ENCODE results near the gene BAHCC1. TPM values are rescaled to one million over a fixed set of nuclear protein-coding genes. Genes with fewer than 3 reads are reported as not detected.
A peak's percentile ranks its signal among the peaks of the same experiment; 100 is the strongest.

Gene BAHCC1
- total RNA-seq, 2 donors from 2014 or later: 12.2 to 14.2 TPM

- DNase-seq: peak in 1 of 2 donors; percentile 19
- intact Hi-C loops (cut with DNase I, micrococcal nuclease): no loop called here
- no peak for ATAC-seq
These were observed 114.9 kb downstream of the BAHCC1 start for GRCh38 chr17:81509972-81510784.

GRCh38 chr17:81510785-81511553 is 115.7 kb downstream of the BAHCC1 start:
- DNase-seq (peak; percentile 37 to 52), ATAC-seq (no peak)
- intact Hi-C loops (cut with DNase I, micrococcal nuclease): no loop called here

GRCh38 chr17:81511554-81511803 is 116.2 kb downstream of the BAHCC1 start:
- DNase-seq (no peak), ATAC-seq (no peak)
- intact Hi-C loops (cut with DNase I, micrococcal nuclease): no loop called here

GRCh38 chr17:81511804-81512561 is 116.7 kb downstream of the BAHCC1 start:
- intact Hi-C loops (cut with DNase I, micrococcal nuclease): no loop called here
- ATAC-seq (peak; percentile 0), DNase-seq (peak; percentile 40 to 50)

GRCh38 chr17:81512562-81513371 is 117.5 kb downstream of the BAHCC1 start, which contains the start of gene ACTG1:
Gene ACTG1 (minus strand): TSS chr17:81512799. CDS start chr17:81512354, 445 bp downstream.
- intact Hi-C loops (cut with DNase I, micrococcal nuclease): no loop called here
- DNase-seq: peak; percentile 93

GRCh38 chr17:81513372-81513752 is 118.1 kb downstream of the BAHCC1 start:
- intact Hi-C loops (cut with DNase I, micrococcal nuclease): no loop called here
- DNase-seq: peak; percentile 74 to 77
- peak; percentile 27 for ATAC-seq

More at GRCh38 chr17:81512562-81513371, 117.5 kb downstream of the BAHCC1 start, which contains the start of gene ACTG1:
- peak; percentile 48 for ATAC-seq

GRCh38 chr17:81513753-81514488 is 118.7 kb downstream of the BAHCC1 start:
- ATAC-seq (peak; percentile 37), DNase-seq (peak; percentile 54 to 80)
- intact Hi-C loops (cut with DNase I, micrococcal nuclease): no loop called here

- intact Hi-C loops (cut with DNase I, micrococcal nuclease): no loop called here
- ATAC-seq (peak; percentile 1), DNase-seq (no peak)
These were observed 119.2 kb downstream of the BAHCC1 start for GRCh38 chr17:81514489-81514738.

GRCh38 chr17:81514739-81515529 is 119.7 kb downstream of the BAHCC1 start:
- peak; percentile 47 for ATAC-seq
- intact Hi-C loops (cut with DNase I, micrococcal nuclease): no loop called here
- peak; percentile 86 to 91 for DNase-seq

GRCh38 chr17:81515530-81516041 is 120.3 kb downstream of the BAHCC1 start:
- ATAC-seq (no peak), DNase-seq (peak; percentile 41 to 55)
- intact Hi-C loops (cut with DNase I, micrococcal nuclease): no loop called here

Small RNAs within 50 kb of the gene (microRNA-seq; reads per million reads assigned to microRNA genes)
- gene MIR3186 (0 reads per million in 2 donors), gene MIR4740 (0 reads per million in 2 donors)

Other genes with a start within 250 kb of the BAHCC1 start
- gene PVALEF, start 229.9 kb upstream of the BAHCC1 start, total RNA-seq: not detected
- gene AATK, start 229.2 kb upstream of the BAHCC1 start, total RNA-seq: 10 to 100 TPM in 1 of 2 donors, 1 to 10 TPM in 1; 3.4 to 37.0 TPM
- gene CEP131, start 172.5 kb upstream of the BAHCC1 start, total RNA-seq: 1 to 10 TPM; 4.7 to 9.5 TPM
- gene TEPSIN, start 156.4 kb upstream of the BAHCC1 start, total RNA-seq: 10 to 100 TPM; 34.3 to 34.6 TPM
- 10 to 100 TPM; 23.2 to 29.9 TPM for gene NDUFAF8, start 156.1 kb upstream of the BAHCC1 start, total RNA-seq
- 10 to 100 TPM; 84.7 to 86.7 TPM for gene SLC38A10, start 100.2 kb upstream of the BAHCC1 start, total RNA-seq
- 1,000 to 10,000 TPM; 3,767 to 4,413 TPM for gene ACTG1, start 117.3 kb downstream of the BAHCC1 start, total RNA-seq
- gene FSCN2, start 132.9 kb downstream of the BAHCC1 start, total RNA-seq: 1 to 10 TPM; 2.3 to 4.9 TPM
- 10 to 100 TPM; 25.4 to 28.8 TPM for gene FAAP100, start 156.9 kb downstream of the BAHCC1 start, total RNA-seq
- 10 to 100 TPM; 86.2 to 88.4 TPM for gene NPLOC4, start 241.7 kb downstream of the BAHCC1 start, total RNA-seq
- gene TSPAN10, start 241.7 kb downstream of the BAHCC1 start, total RNA-seq: under 1 TPM; 0.18 to 0.22 TPM

Data from left colon (tissue), 2 donors.